Lung (tissue), 12 donors: ENCODE results near the gene FAM193A. TPM values are rescaled to one million over a fixed set of nuclear protein-coding genes. Genes with fewer than 3 reads are reported as not detected.
A peak's percentile ranks its signal among the peaks of the same experiment; 100 is the strongest.

Source experiments
- ATAC-seq: fragments of 200-7000 bp; cut with Tn5 transposase; one replicate; pipeline ENCODE4 v1.9.1; 2020; ENCODE audit warnings: moderate number of reproducible peaks; ENCODE audit not compliant: insufficient read depth, low FRiP score
- DNase-seq, 3 donors: peaks; one replicate each; pipeline ENCODE4 v3.0.0-alpha.2; 2013 to 2017
- H3K27ac ChIP-seq, 2 donors: one replicate each; pipeline ENCODE4 v1.5.1; 2013; ENCODE audit warnings: mild to moderate bottlenecking in 2 of 2, moderate library complexity in 2 of 2, control low read depth in 1 of 2, inconsistent platforms in 1 of 2, low read depth in 1 of 2, low read length in 1 of 2
- H3K27me3 ChIP-seq, 3 donors: one replicate each; pipeline ENCODE4 v1.5.1; 2013; ENCODE audit warnings: low read length in 2 of 3; ENCODE audit not compliant: control insufficient read depth in 3 of 3, insufficient read depth in 3 of 3
- H3K36me3 ChIP-seq, 4 donors: one replicate each; pipeline ENCODE4 v1.5.1; 2013; ENCODE audit warnings: low read length in 4 of 4, mild to moderate bottlenecking in 1 of 4, moderate library complexity in 1 of 4; ENCODE audit not compliant: control insufficient read depth in 4 of 4, insufficient read depth in 4 of 4
- H3K4me1 ChIP-seq, 5 donors: one replicate each; pipeline ENCODE4 v1.5.1; 2013; ENCODE audit warnings: low read length in 5 of 5, mild to moderate bottlenecking in 2 of 5, moderate library complexity in 1 of 5; ENCODE audit not compliant: control insufficient read depth in 5 of 5, insufficient read depth in 5 of 5
- H3K4me3 ChIP-seq: one replicate; pipeline ENCODE4 v1.5.1; 2013; ENCODE audit warnings: mild to moderate bottlenecking, control low read depth, moderate library complexity
- H3K9ac ChIP-seq, 2 donors: one replicate each; pipeline ENCODE4 v1.5.1; 2013; ENCODE audit warnings: low read length in 2 of 2, control low read depth in 1 of 2; ENCODE audit not compliant: insufficient read depth in 1 of 2
- H3K9me3 ChIP-seq, 4 donors: one replicate each; pipeline ENCODE4 v1.5.1; 2013; ENCODE audit warnings: low read length in 3 of 4, mild to moderate bottlenecking in 1 of 4, moderate library complexity in 1 of 4; ENCODE audit not compliant: control insufficient read depth in 4 of 4, insufficient read depth in 3 of 4
- WGBS, 2 donors: extraction: QIAGEN DNeasy Blood & Tissue Kit; methylation state at CpG; one replicate each; pipeline ENCODE4 v1.1.7; 2013; 5-methylcytosine and 5-hydroxymethylcytosine counted together
- polyA plus RNA-seq, 2 donors: library from polyadenylated mRNA; stranded (reverse); fragments of 200-250 nt; gene quantifications; one replicate each; pipeline ENCODE4 v1.2.1, GENCODE V29; 2013
- total RNA-seq, 2 donors: library from RNA; depleted of rRNA in 1 of 2; stranded (reverse); fragments of >200 nt in 1 of 2; gene quantifications; one replicate each; pipeline ENCODE4 v1.2.1, GENCODE V29; 2014 to 2021
- TF ChIP-seq, protein P1 (sequence below): IDR thresholded peaks from 2 replicates; pipeline ENCODE4 v1.5.1; 2012; ENCODE audit warnings: mild to moderate bottlenecking; ENCODE audit errors: control extremely low read depth, extremely low read depth
- donor health status: control.
- donor health status: control.
- donor health status: Bipolar disorder and iron deficiency.
- donor health status: healthy.
- donor health status: DM: yes; HTN: yes; CAD: no.

The FAM193A gene
- total and polyA plus RNA-seq, 4 donors: 9.7 to 33.2 (median 17.5) TPM

DNA sequence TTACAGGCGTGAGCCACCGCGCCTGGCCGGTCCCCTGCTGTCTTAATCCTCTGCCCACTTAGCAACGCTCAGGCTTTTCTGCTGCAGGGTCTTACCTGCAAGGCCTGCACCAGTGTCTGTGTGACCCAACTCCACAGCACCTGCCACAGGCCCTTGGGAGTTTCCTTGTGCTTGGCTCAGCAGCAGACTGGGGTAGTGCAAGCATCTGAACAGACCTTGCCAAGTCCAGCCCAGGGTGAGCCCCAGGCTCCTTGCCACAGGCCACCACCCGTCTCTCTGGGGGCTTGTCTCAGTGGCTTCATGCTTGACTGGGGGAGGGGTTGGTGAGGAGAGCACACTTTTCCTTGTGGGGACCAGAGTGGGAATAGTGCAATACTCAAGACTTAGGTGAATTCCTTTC lies 87.0 kb downstream of the FAM193A start:
- peaks cover 0 to 14% (median 0%) of the 10 kb centered on the region in 5 donors for H3K4me1 ChIP-seq
- no peak overlapping the region for H3K27ac ChIP-seq
- ATAC-seq (no peak), DNase-seq (no peak)
- no peak overlapping the region for H3K9ac ChIP-seq
- TF ChIP-seq, protein P1, sequence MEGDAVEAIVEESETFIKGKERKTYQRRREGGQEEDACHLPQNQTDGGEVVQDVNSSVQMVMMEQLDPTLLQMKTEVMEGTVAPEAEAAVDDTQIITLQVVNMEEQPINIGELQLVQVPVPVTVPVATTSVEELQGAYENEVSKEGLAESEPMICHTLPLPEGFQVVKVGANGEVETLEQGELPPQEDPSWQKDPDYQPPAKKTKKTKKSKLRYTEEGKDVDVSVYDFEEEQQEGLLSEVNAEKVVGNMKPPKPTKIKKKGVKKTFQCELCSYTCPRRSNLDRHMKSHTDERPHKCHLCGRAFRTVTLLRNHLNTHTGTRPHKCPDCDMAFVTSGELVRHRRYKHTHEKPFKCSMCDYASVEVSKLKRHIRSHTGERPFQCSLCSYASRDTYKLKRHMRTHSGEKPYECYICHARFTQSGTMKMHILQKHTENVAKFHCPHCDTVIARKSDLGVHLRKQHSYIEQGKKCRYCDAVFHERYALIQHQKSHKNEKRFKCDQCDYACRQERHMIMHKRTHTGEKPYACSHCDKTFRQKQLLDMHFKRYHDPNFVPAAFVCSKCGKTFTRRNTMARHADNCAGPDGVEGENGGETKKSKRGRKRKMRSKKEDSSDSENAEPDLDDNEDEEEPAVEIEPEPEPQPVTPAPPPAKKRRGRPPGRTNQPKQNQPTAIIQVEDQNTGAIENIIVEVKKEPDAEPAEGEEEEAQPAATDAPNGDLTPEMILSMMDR: no peak
- H3K27me3 ChIP-seq: no peaks in the 10 kb centered on the region
- no peaks in the 10 kb centered on the region for H3K9me3 ChIP-seq
- H3K36me3 ChIP-seq: peaks cover 0 to 19% (median 12%) of the 10 kb centered on the region in 4 donors
- no peak overlapping the region for H3K4me3 ChIP-seq
- 92 to 96% methylated on average over 6 of the region's 6 CpGs for WGBS, 2 donors

DNA sequence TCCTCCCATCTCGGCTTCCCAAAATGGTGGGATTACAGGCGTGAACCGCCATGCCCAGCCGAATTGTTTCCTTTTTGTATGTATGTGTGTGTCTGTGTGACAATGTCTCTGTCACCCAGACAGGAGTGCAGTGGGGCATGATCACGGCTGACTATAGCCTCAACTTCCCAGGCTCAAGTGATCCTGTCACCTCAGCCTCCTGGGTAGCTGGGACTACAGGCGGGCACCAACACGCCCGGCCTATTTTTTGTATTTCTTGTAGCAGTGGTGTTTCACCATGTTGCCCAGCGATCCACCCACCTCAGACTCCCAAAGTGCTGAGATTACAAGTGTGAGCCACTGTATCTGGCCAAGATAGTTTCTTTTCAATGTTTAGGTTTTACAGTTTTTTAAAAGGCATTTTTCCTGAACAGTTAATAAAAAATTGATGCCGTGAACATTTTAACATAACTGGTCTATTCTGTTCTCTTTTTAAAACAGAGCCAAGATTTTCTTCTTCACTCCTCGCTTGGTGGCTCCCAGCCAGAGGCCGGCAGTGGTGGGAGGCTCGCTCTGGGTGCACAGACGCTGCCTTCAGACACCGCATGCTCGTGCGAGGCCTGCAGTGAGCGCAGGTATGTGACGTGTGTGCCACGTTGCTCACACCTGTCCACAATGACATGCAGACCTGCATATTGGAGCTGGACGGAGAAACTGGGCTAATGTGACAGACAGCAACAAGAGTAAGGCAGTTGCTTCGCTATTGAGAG lies 88.5 kb downstream of the FAM193A start:
- peaks cover 2 to 19% (median 14%) of the 10 kb centered on the region in 4 donors for H3K36me3 ChIP-seq
- H3K27me3 ChIP-seq: no peaks in the 10 kb centered on the region
- DNase-seq (peak; percentile 51 to 72 (median 70)), ATAC-seq (no peak)
- 81 to 90% methylated on average over 22 of the region's 22 CpGs for WGBS, 2 donors
- no peak overlapping the region for H3K9ac ChIP-seq
- no peaks in the 10 kb centered on the region for H3K9me3 ChIP-seq
- no peak overlapping the region for H3K4me3 ChIP-seq
- TF ChIP-seq, protein P1: no peak
- peak overlapping the region in 1 of 2 donors; percentile 33 for H3K27ac ChIP-seq
- H3K4me1 ChIP-seq: peaks cover 0 to 14% (median 0%) of the 10 kb centered on the region in 5 donors

DNA sequence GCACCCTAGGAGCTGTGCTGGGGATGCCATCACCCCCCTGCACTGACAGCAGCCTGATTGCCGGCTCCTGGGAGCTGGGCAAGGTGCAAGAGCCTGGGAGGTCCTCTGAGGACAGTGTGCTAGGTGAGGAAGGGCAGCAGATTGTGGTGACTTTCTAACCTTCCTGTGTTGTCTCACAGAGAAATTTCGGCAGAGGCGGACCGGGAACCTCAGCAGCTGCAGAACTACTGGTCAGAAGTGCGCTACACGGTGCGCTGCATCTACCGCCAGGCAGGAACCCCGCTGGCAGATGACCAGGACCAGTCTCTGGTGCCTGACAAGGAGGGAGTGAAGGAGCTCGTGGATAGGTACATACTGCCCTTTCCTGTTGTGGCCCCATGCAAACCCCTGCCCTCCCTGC lies 89.8 kb downstream of the FAM193A start:
- TF ChIP-seq, protein P1: no peak
- ATAC-seq (no peak), DNase-seq (no peak)
- Histone ChIP-seq H3K27me3 (no peaks in the 10 kb centered on the region), H3K9me3 (no peaks in the 10 kb centered on the region), H3K36me3 (peaks cover 2 to 28% (median 23%) of the 10 kb centered on the region in 4 donors), H3K4me3 (no peak overlapping the region), H3K9ac (no peak overlapping the region), H3K4me1 (peaks cover 0 to 14% (median 0%) of the 10 kb centered on the region in 5 donors), H3K27ac (no peak overlapping the region)
- 86 to 92% methylated on average over 10 of the region's 10 CpGs for WGBS, 2 donors
